GM12875 (cell line): ENCODE data around the gene SLC43A1.

ENCODE experiments used
- H3K4me3 ChIP-seq: one replicate; pipeline ENCODE4 v1.5.1; 2011; ENCODE audit warnings: low read depth, low read length, control low read depth
- TF ChIP-seq, protein P1 (sequence below): IDR thresholded peaks from 2 replicates; pipeline ENCODE4 v1.5.1; 2011; ENCODE audit warnings: low read depth, mild to moderate bottlenecking, control low read depth, inconsistent platforms, low read length, moderate library complexity, borderline replicate concordance; ENCODE audit not compliant: insufficient read depth

Gene SLC43A1

DNA sequence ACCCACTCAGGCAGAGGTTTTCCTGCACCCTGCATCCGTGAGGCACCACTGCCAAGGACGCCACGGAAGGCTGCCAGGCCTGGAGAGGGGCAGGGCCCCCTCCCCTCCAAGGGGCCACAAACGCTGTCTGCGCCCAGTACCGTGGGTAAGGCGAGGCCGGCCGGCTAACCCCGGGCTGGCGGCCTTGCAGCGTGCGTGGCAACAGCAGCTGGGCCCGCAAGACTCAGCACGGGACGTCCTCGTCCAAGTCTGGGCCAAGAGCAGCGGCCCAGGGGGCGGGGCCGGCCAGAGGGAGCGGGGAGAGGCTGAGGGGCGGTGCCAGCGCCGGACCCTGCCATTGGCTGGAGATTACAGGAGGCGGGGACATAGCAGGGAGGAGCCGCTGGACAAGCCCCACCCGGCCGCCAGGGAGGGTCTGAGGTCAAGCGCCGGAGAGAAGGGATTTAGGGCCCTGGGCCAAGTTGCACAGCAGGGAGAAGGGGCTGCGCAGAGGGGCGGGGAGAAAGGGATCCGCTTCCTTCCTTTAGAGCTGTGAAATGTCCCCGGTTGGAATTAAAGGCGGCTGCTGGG is 16.0 kb downstream of the SLC43A1 start:
- TF ChIP-seq, protein P1, sequence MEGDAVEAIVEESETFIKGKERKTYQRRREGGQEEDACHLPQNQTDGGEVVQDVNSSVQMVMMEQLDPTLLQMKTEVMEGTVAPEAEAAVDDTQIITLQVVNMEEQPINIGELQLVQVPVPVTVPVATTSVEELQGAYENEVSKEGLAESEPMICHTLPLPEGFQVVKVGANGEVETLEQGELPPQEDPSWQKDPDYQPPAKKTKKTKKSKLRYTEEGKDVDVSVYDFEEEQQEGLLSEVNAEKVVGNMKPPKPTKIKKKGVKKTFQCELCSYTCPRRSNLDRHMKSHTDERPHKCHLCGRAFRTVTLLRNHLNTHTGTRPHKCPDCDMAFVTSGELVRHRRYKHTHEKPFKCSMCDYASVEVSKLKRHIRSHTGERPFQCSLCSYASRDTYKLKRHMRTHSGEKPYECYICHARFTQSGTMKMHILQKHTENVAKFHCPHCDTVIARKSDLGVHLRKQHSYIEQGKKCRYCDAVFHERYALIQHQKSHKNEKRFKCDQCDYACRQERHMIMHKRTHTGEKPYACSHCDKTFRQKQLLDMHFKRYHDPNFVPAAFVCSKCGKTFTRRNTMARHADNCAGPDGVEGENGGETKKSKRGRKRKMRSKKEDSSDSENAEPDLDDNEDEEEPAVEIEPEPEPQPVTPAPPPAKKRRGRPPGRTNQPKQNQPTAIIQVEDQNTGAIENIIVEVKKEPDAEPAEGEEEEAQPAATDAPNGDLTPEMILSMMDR: no peak
- no peak overlapping the region for H3K4me3 ChIP-seq

DNA sequence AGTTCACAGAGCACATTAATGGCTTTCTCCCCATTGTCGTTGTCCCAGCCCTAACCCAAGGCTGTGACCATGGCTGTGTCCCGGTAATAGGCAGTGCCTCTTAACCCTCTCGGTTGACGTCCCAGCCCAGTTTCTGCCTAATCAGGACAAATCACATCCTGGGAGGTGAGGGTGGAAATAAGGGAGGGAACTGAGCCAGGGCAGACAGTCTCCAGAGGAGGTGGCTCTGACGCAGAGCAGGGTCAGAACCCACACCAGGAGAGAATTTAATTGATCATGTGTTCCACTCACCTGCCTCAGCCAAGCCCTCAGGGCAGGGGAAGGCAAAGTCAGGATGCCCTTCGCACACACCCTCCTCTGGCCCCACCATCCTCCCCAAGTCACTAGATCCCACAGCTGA is 17.0 kb downstream of the SLC43A1 start:
- no peak overlapping the region for H3K4me3 ChIP-seq
- TF ChIP-seq, protein P1: no peak

DNA sequence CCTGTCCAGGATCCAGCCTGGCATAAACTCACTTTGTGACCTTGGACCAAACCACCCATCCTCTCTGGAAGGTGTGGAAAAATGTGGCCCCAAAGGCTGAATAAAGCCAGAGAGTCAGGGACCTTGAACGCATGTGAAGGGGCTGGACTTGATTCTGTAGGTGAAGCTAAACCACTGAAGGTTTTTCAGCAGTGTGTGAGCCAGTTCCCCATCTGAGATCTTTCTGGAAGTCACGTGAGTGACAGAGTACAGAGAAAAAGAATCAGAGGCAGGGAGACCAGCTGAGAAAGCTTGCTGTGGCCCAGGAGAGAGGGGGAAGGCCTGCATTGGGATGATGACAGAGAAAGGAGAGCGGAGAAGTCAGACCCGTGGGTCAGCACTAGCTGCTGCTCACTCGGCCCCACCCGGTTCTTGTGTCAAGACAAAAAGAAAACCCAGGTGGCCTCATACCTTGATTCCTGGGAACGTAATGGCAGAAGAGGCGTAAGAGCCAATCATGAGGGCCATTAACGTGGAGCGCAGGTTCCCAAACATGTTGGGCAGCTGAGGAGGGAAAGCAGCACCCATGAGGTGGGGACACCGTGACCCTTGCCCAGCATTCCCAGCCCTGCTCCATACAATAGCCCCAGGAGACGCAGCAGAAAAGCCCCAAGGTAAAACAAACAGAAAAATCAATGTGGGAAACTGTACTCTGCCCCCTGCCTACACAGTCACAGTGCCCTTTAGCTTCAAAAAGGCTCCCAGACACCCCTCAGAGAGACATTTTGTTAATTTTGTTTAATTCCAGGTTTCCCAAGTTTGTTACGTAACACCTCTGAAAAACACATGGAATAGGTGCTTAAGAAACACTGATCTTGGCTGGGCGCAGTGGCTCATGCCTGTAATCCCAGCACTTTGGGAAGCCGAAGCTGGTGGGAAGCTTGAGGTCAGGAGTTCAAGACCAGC is 17.9 kb downstream of the SLC43A1 start:
- TF ChIP-seq, protein P1: no peak
- no peak overlapping the region for H3K4me3 ChIP-seq

- TF ChIP-seq, protein P1: no peak
- no peak overlapping the region for H3K4me3 ChIP-seq
Measured at GRCh38 chr11:57496109-57496820, 19.2 kb downstream of the SLC43A1 start.

- no peak overlapping the region for H3K4me3 ChIP-seq
- TF ChIP-seq, protein P1: peak; percentile 93
Measured at GRCh38 chr11:57493507-57494503, 21.7 kb downstream of the SLC43A1 start.

DNA sequence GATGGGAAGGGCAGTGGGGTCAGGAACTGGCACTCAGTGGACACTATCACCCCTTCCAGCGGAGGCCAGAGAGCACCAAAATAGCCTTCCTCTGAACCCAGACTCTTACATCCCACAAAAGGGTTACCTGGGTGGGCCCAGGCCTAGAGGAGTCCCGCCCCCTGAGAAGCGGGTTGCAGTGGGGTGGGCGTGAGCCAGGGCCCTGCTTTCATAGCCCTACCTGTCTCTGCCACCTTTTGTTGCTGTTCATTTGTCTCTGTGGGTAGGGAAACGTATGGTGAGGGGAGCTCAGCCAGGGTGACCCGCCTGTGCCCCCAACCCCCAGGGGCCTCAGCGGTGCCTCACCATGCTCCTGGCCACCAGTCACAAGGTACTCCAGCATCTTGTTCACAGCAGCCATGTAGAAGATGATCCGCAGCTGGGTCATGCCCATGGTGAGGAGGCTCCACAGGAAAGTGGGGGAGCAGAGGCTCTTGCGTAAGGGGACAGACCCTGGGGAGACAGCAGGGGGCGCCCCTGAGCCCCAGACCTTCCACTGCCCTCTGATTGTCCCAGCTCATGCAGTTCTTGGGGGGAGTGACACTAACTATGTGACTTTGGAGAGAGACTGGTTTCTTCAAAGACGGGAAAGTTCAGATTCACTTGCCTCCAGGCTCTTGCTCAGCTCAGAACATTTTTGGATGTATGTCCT is 24.0 kb downstream of the SLC43A1 start:
- no peak overlapping the region for H3K4me3 ChIP-seq
- TF ChIP-seq, protein P1: peak; percentile 82
